Mesendoderm (in vitro differentiated cells): ENCODE results near the gene SLIT3.
A peak's percentile ranks its signal among the peaks of the same experiment; 100 is the strongest.

Experiments used
- DNase-seq: peaks from one replicate; pipeline ENCODE4 v3.0.0; 2013
- H2AK5ac ChIP-seq: 2 replicates; pipeline ENCODE4 v1.6.1; 2013; ENCODE audit warnings: low read length, inconsistent platforms
- H2BK120ac ChIP-seq: 2 replicates; pipeline ENCODE4 v1.6.1; 2013; ENCODE audit warnings: low read depth, mild to moderate bottlenecking, low read length, moderate library complexity, mixed read lengths
- H2BK15ac ChIP-seq: replicated peaks from 2 replicates; pipeline ENCODE4 v1.6.1; 2013; ENCODE audit warnings: low read depth, mild to moderate bottlenecking, moderate library complexity
- H2BK5ac ChIP-seq: 2 replicates; pipeline ENCODE4 v1.6.1; 2013; ENCODE audit warnings: low read length, inconsistent platforms
- H3K18ac ChIP-seq: 2 replicates; pipeline ENCODE4 v1.6.1; 2013; ENCODE audit warnings: mild to moderate bottlenecking, low read length, mixed read lengths
- H3K23ac ChIP-seq: one replicate; pipeline ENCODE4 v1.6.1; 2013; ENCODE audit warnings: low read length
- H3K27ac ChIP-seq: 2 replicates; pipeline ENCODE4 v1.5.1; 2013; ENCODE audit warnings: low read depth, mild to moderate bottlenecking, inconsistent platforms, low read length, moderate library complexity
- H3K27me3 ChIP-seq: 2 replicates; pipeline ENCODE4 v1.6.1; 2013; ENCODE audit warnings: low read length, control low read depth, mild to moderate bottlenecking, inconsistent platforms; ENCODE audit not compliant: insufficient read depth, poor library complexity
- H3K36me3 ChIP-seq: 2 replicates; pipeline ENCODE4 v1.6.1; 2013; ENCODE audit warnings: low read length, inconsistent platforms; ENCODE audit not compliant: control insufficient read depth, insufficient read depth
- H3K4ac ChIP-seq: one replicate; pipeline ENCODE4 v1.6.1; 2013; ENCODE audit warnings: low read depth, mild to moderate bottlenecking, low read length, moderate library complexity
- H3K4me1 ChIP-seq: 2 replicates; pipeline ENCODE4 v1.6.1; 2013; ENCODE audit warnings: low read depth, low read length, inconsistent platforms; ENCODE audit not compliant: control insufficient read depth
- H3K4me2 ChIP-seq: 2 replicates; pipeline ENCODE4 v1.6.1; 2013; ENCODE audit warnings: low read length
- H3K4me3 ChIP-seq: 2 replicates; pipeline ENCODE4 v1.5.1; 2013; ENCODE audit warnings: mild to moderate bottlenecking, low read length
- H3K56ac ChIP-seq: one replicate; pipeline ENCODE4 v1.6.1; 2013; ENCODE audit warnings: low read length
- H3K79me1 ChIP-seq: 2 replicates; pipeline ENCODE4 v1.6.1; 2013; ENCODE audit warnings: low read length, inconsistent platforms
- H3K79me2 ChIP-seq: 2 replicates; pipeline ENCODE4 v1.6.1; 2013; ENCODE audit warnings: mild to moderate bottlenecking, low read length; ENCODE audit not compliant: control insufficient read depth, insufficient read depth
- H3K9ac ChIP-seq: 2 replicates; pipeline ENCODE4 v1.6.1; 2013; ENCODE audit warnings: low read length, inconsistent platforms
- H4K5ac ChIP-seq: one replicate; pipeline ENCODE4 v1.6.1; 2013; ENCODE audit warnings: low read length
- H4K8ac ChIP-seq: one replicate; pipeline ENCODE4 v1.6.1; 2013; ENCODE audit warnings: low read depth, mild to moderate bottlenecking, control low read depth, low read length, moderate library complexity
- WGBS: extraction: QIAGEN DNeasy Blood & Tissue Kit; methylation state at CpG from one replicate; pipeline ENCODE4 v1.1.7; 2013; ENCODE audit warnings: low lambda C conversion rate, missing lambda C conversion rate; ENCODE audit not compliant: insufficient coverage; ENCODE audit errors: extremely low coverage; 5-methylcytosine and 5-hydroxymethylcytosine counted together

Gene SLIT3

GRCh38 chr5:168882283-168882682 is 418.7 kb downstream of the SLIT3 start:
- Histone ChIP-seq H2BK15ac (no peak overlapping the region), H3K4me2 (no peak overlapping the region), H2BK120ac (no peak overlapping the region), H3K56ac (no peak overlapping the region), H3K79me2 (no peaks in the 10 kb centered on the region), H3K9ac (no peak overlapping the region), H3K23ac (no peak overlapping the region), H2BK5ac (no peak overlapping the region), H4K5ac (no peak overlapping the region), H3K4ac (no peak overlapping the region), H4K8ac (no peak overlapping the region), H3K27ac (no peak overlapping the region), H3K36me3 (no peaks in the 10 kb centered on the region), H3K18ac (no peak overlapping the region), H3K27me3 (no peaks in the 10 kb centered on the region), H3K79me1 (no peaks in the 10 kb centered on the region), H3K4me3 (no peak overlapping the region), H2AK5ac (no peak overlapping the region), H3K4me1 (no peaks in the 10 kb centered on the region)
- WGBS = no CpG with 5 or more reads among the region's 12 CpGs
- DNase-seq = no peak

GRCh38 chr5:168881427-168882149 is 419.4 kb downstream of the SLIT3 start:
- Histone ChIP-seq H3K4me3 (no peak overlapping the region), H3K56ac (no peak overlapping the region), H2AK5ac (no peak overlapping the region), H4K8ac (no peak overlapping the region), H3K4me2 (no peak overlapping the region), H3K79me2 (no peaks in the 10 kb centered on the region), H3K27me3 (no peaks in the 10 kb centered on the region), H2BK5ac (no peak overlapping the region), H3K4ac (no peak overlapping the region), H3K36me3 (no peaks in the 10 kb centered on the region), H2BK120ac (no peak overlapping the region), H3K79me1 (no peaks in the 10 kb centered on the region), H3K18ac (no peak overlapping the region), H3K27ac (no peak overlapping the region), H4K5ac (no peak overlapping the region), H3K4me1 (no peaks in the 10 kb centered on the region), H3K23ac (no peak overlapping the region), H2BK15ac (no peak overlapping the region), H3K9ac (no peak overlapping the region)
- WGBS = no CpG with 5 or more reads among the region's 11 CpGs
- peak; percentile 93 for DNase-seq

GRCh38 chr5:168879929-168880328 is 421.0 kb downstream of the SLIT3 start:
- H3K4me1 ChIP-seq = no peaks in the 10 kb centered on the region
- H4K8ac ChIP-seq = no peak overlapping the region
- H3K9ac ChIP-seq = no peak overlapping the region
- no peak overlapping the region for H2BK15ac ChIP-seq
- no peak overlapping the region for H3K4ac ChIP-seq
- H3K79me1 ChIP-seq = no peaks in the 10 kb centered on the region
- H2BK120ac ChIP-seq = no peak overlapping the region
- H3K56ac ChIP-seq = no peak overlapping the region
- no peaks in the 10 kb centered on the region for H3K79me2 ChIP-seq
- no peak overlapping the region for H3K4me3 ChIP-seq
- H3K36me3 ChIP-seq = no peaks in the 10 kb centered on the region
- no peak overlapping the region for H2AK5ac ChIP-seq
- no peak overlapping the region for H3K23ac ChIP-seq
- DNase-seq = no peak
- no peak overlapping the region for H4K5ac ChIP-seq
- H2BK5ac ChIP-seq = no peak overlapping the region
- H3K18ac ChIP-seq = no peak overlapping the region
- no peak overlapping the region for H3K4me2 ChIP-seq
- no CpG with 5 or more reads among the region's 8 CpGs for WGBS
- no peak overlapping the region for H3K27ac ChIP-seq
- H3K27me3 ChIP-seq = no peaks in the 10 kb centered on the region

GRCh38 chr5:168879331-168879730 is 421.6 kb downstream of the SLIT3 start:
- DNase-seq = no peak
- no peak overlapping the region for H3K18ac ChIP-seq
- no peak overlapping the region for H2BK15ac ChIP-seq
- no peak overlapping the region for H2BK5ac ChIP-seq
- H4K8ac ChIP-seq = no peak overlapping the region
- no peaks in the 10 kb centered on the region for H3K27me3 ChIP-seq
- no peaks in the 10 kb centered on the region for H3K36me3 ChIP-seq
- H3K4me3 ChIP-seq = no peak overlapping the region
- WGBS = no CpG with 5 or more reads among the region's 2 CpGs
- no peak overlapping the region for H2BK120ac ChIP-seq
- H2AK5ac ChIP-seq = no peak overlapping the region
- H3K9ac ChIP-seq = no peak overlapping the region
- H3K56ac ChIP-seq = no peak overlapping the region
- no peaks in the 10 kb centered on the region for H3K4me1 ChIP-seq
- H4K5ac ChIP-seq = no peak overlapping the region
- H3K27ac ChIP-seq = no peak overlapping the region
- no peaks in the 10 kb centered on the region for H3K79me2 ChIP-seq
- H3K23ac ChIP-seq = no peak overlapping the region
- no peaks in the 10 kb centered on the region for H3K79me1 ChIP-seq
- H3K4me2 ChIP-seq = no peak overlapping the region
- H3K4ac ChIP-seq = no peak overlapping the region

GRCh38 chr5:168878135-168878745 is 422.7 kb downstream of the SLIT3 start:
- no peak overlapping the region for H3K4me3 ChIP-seq
- H3K4ac ChIP-seq = no peak overlapping the region
- DNase-seq = no peak
- no peak overlapping the region for H2BK120ac ChIP-seq
- H3K56ac ChIP-seq = no peak overlapping the region
- no peak overlapping the region for H4K8ac ChIP-seq
- H4K5ac ChIP-seq = no peak overlapping the region
- H3K79me2 ChIP-seq = no peaks in the 10 kb centered on the region
- H3K4me2 ChIP-seq = no peak overlapping the region
- no peak overlapping the region for H3K23ac ChIP-seq
- H3K36me3 ChIP-seq = no peaks in the 10 kb centered on the region
- no peaks in the 10 kb centered on the region for H3K4me1 ChIP-seq
- no peak overlapping the region for H3K18ac ChIP-seq
- H3K27ac ChIP-seq = no peak overlapping the region
- no peak overlapping the region for H2BK15ac ChIP-seq
- H2BK5ac ChIP-seq = no peak overlapping the region
- no peak overlapping the region for H3K9ac ChIP-seq
- H3K27me3 ChIP-seq = no peaks in the 10 kb centered on the region
- H2AK5ac ChIP-seq = no peak overlapping the region
- no peaks in the 10 kb centered on the region for H3K79me1 ChIP-seq
- WGBS = no CpG with 5 or more reads among the region's 10 CpGs
